Measurements from ENCODE around the gene NPBWR2. TPM values are rescaled to one million over a fixed set of nuclear protein-coding genes. Genes with fewer than 3 reads are reported as not detected.

Gene NPBWR2
- polyA plus RNA-seq, 1 of the 3 experiments (the other 2 are of a cell fraction): not detected

DNA sequence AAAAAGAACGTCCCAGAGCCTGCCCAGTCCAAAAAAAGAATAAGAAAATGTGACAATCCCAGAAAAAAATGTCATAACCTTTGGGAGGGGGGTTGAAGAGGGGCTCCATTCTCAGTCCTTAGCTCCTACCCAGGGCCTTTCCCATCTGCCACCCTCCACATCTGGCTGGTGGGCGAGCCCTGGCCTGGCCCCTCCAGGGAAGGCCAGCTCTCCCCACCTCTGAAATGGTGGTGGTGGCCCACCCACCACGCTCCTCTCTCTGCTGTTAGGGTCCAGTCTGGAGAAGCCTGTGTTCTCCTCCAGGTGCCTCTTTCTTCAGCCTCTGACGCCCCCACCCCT lies 28.5 kb downstream of the NPBWR2 start (continued):
- TF ChIP-seq, protein P1, sequence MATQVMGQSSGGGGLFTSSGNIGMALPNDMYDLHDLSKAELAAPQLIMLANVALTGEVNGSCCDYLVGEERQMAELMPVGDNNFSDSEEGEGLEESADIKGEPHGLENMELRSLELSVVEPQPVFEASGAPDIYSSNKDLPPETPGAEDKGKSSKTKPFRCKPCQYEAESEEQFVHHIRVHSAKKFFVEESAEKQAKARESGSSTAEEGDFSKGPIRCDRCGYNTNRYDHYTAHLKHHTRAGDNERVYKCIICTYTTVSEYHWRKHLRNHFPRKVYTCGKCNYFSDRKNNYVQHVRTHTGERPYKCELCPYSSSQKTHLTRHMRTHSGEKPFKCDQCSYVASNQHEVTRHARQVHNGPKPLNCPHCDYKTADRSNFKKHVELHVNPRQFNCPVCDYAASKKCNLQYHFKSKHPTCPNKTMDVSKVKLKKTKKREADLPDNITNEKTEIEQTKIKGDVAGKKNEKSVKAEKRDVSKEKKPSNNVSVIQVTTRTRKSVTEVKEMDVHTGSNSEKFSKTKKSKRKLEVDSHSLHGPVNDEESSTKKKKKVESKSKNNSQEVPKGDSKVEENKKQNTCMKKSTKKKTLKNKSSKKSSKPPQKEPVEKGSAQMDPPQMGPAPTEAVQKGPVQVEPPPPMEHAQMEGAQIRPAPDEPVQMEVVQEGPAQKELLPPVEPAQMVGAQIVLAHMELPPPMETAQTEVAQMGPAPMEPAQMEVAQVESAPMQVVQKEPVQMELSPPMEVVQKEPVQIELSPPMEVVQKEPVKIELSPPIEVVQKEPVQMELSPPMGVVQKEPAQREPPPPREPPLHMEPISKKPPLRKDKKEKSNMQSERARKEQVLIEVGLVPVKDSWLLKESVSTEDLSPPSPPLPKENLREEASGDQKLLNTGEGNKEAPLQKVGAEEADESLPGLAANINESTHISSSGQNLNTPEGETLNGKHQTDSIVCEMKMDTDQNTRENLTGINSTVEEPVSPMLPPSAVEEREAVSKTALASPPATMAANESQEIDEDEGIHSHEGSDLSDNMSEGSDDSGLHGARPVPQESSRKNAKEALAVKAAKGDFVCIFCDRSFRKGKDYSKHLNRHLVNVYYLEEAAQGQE (IDR thresholded peaks at IDR 0.05; ENCODE audit: low read depth, low read length): no peak

DNA sequence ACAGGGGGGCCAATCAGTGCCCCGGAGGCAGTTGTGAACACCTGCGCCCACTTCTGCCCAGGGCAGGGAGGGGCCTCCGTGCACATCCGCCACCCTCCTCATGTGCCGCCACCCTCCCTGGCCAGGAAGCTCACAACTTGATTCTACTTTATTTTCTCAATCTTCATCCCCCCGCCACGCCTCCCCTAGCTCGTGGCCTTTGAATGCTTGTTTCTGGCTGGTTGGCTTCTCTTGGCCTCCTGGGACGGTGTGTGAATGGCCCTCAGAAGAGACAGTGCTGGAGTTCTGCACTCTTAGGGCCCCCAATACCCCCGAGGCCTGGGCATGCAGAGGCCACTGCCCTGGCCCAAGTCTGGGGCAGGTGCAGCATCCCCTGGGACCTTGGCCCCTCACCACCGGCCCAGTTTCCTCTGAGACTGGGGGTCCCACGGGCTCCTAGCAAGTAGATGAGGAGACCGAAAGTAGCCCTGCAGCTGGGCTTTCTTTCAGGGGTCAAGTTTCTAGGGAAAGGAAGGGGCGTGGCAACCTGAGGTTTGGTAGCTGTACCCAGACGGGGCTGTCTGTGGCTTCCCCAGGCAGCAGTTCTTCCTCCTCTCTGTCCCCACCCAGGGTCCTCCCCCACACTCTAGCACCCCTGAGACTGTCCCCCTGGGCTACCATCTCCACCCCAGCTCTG lies 29.4 kb downstream of the NPBWR2 start:
- Histone ChIP-seq H2AFZ (ENCODE audit: low read depth) (no peak overlapping the region), H3K9me3 (no peaks in the 10 kb centered on the region), H3K4me2 (peak overlapping the region; percentile 99), H3K36me3 (replicated peaks in 1 of 2; ENCODE audit: control insufficient read depth in 1 of 2, insufficient read depth in 2 of 2, low read length in 1 of 2) (peaks cover 0 to 9% of the 10 kb centered on the region in 2 experiments), H3K4me1 (ENCODE audit: control insufficient read depth in 1 of 2, insufficient read depth in 2 of 2, low read depth in 1 of 2, low read length in 1 of 2) (peaks cover 13 to 25% of the 10 kb centered on the region in 2 experiments; a peak in 3 of 4 replicates), H3K27me3 (ENCODE audit: insufficient read depth) (no peaks in the 10 kb centered on the region), H3K4me3 (ENCODE audit: low read depth in 2 of 2, low read length in 1 of 2) (peak overlapping the region in 1 of 2 experiments; percentile 80; a peak in 1 of 4 replicates), H3K9me2 (no peaks in the 10 kb centered on the region), H3K9ac (no peak overlapping the region), H3F3A (replicated peaks; ENCODE audit: insufficient read depth) (peaks cover 14% of the 10 kb centered on the region), H3K79me2 (ENCODE audit: insufficient read depth) (no peaks in the 10 kb centered on the region), H3K27ac (ENCODE audit: low read depth in 2 of 2, low read length in 1 of 2) (no peak overlapping the region), H4K20me1 (ENCODE audit: insufficient read depth) (no peaks in the 10 kb centered on the region)
- no peak for DNase-seq
- TF ChIP-seq RFX5 (IDR thresholded peaks at IDR 0.05; ENCODE audit: low read length) (no peak), GATA2 (CRISPR knock-in tag; IDR thresholded peaks at IDR 0.05) (no peak), SIN3A (IDR thresholded peaks at IDR 0.05; ENCODE audit: borderline replicate concordance, low read depth, low read length) (no peak), YY1 (IDR thresholded peaks at IDR 0.05; ENCODE audit: low read depth) (no peak), ELF1 (IDR thresholded peaks at IDR 0.05) (no peak), FOSL2 (IDR thresholded peaks at IDR 0.05; ENCODE audit: borderline replicate concordance, low read depth) (no peak), RCOR1 (IDR thresholded peaks at IDR 0.05; ENCODE audit: low read length) (no peak), NRF1 (IDR thresholded peaks at IDR 0.05; ENCODE audit: low read depth, low read length) (no peak), GABPA (IDR thresholded peaks at IDR 0.05; ENCODE audit: low read depth) (no peak), CHD2 (IDR thresholded peaks at IDR 0.05; ENCODE audit: low read length, partially characterized antibody) (no peak), MXI1 (IDR thresholded peaks at IDR 0.05; ENCODE audit: low read depth, low read length) (no peak), TEAD4 (IDR thresholded peaks at IDR 0.05; ENCODE audit: borderline replicate concordance, insufficient read depth) (no peak), MEF2A (IDR thresholded peaks at IDR 0.05; ENCODE audit: borderline replicate concordance, low read depth) (no peak)
- TF ChIP-seq, protein P2, sequence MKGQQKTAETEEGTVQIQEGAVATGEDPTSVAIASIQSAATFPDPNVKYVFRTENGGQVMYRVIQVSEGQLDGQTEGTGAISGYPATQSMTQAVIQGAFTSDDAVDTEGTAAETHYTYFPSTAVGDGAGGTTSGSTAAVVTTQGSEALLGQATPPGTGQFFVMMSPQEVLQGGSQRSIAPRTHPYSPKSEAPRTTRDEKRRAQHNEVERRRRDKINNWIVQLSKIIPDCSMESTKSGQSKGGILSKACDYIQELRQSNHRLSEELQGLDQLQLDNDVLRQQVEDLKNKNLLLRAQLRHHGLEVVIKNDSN (IDR thresholded peaks at IDR 0.05; ENCODE audit: borderline replicate concordance, low read depth): no peak
- TF ChIP-seq, protein P3, sequence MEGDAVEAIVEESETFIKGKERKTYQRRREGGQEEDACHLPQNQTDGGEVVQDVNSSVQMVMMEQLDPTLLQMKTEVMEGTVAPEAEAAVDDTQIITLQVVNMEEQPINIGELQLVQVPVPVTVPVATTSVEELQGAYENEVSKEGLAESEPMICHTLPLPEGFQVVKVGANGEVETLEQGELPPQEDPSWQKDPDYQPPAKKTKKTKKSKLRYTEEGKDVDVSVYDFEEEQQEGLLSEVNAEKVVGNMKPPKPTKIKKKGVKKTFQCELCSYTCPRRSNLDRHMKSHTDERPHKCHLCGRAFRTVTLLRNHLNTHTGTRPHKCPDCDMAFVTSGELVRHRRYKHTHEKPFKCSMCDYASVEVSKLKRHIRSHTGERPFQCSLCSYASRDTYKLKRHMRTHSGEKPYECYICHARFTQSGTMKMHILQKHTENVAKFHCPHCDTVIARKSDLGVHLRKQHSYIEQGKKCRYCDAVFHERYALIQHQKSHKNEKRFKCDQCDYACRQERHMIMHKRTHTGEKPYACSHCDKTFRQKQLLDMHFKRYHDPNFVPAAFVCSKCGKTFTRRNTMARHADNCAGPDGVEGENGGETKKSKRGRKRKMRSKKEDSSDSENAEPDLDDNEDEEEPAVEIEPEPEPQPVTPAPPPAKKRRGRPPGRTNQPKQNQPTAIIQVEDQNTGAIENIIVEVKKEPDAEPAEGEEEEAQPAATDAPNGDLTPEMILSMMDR (IDR thresholded peaks at IDR 0.05): no peak
- TF ChIP-seq, protein P4, sequence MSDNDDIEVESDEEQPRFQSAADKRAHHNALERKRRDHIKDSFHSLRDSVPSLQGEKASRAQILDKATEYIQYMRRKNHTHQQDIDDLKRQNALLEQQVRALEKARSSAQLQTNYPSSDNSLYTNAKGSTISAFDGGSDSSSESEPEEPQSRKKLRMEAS (IDR thresholded peaks at IDR 0.05; ENCODE audit: low read depth): no peak
- CTCF ChIA-PET: interaction anchor here (1.1 to 12.9 kb wide), 7 partner anchors 8 to 97 kb away, joined by 3 to 252 read pairs (median 5); partner anchors contain the start of genes NPBWR2 and PRPF6
- POLR2A ChIA-PET: no interaction called here
- WGBS (ENCODE audit: low lambda C conversion rate): 86% methylated on average over 14 of the region's 15 CpGs

All from SK-N-SH (cell line).